Measurements from ENCODE around the gene LRRC8B.
"Not testable (repeated sequence)": the region's sequence is repeated elsewhere in the genome, so short reads cannot be mapped to it uniquely, and the experiment has no call there.

LRRC8B gene

DNA sequence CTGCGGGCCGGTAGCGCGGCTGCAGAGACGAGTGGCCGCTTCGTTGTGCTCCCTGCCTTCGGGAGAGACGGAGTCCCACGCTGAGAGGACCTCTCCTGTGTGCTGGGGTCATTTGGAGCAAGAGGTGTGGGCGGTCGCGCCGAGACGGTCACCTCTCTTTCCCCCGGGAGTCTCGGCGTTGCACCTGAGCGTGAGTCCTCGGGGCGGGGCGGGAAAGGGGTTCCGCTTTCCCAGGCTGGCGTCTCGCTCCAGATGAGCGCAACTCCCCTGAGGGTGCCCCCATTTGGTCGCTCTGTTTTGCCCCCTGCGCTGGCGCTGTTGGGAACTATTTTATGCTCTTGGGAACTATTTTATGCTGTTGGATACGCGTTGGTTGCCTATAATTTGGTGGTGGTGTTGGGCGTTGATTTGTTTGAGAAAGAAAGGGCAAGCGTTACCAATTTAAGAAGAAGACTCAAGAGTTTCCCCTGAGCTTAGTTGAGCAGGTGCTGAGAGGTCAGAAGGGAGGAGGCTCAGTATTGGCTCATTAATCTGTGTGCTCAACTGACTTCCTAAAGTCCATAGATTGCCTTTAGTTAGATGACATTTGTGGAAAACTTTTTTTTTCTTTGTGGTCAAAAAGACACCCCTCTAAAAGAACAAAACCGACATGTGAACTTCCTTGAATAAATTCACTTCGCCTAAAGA is 683 bp downstream of the LRRC8B start:
- peak; percentile 23 for DNase-seq

DNA sequence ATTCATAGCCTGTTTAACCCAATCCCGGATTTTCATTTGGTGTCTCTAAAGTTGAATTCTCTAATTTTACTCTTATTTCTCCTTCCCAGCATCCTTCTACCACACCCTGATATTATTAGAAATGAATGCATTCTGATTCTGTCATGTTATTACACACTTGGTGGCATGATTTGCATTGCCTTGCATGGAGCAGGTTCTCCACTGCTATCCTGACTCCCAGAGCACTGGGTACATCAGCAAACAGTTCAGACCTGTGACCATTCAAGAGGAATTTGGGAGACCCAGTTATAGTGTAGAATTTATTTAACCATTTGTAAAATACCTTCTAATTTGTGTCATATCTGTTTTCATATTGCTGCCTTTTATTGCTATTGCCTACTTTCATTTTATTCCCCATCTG is 2.6 kb downstream of the LRRC8B start:
- DNase-seq: no peak

DNA sequence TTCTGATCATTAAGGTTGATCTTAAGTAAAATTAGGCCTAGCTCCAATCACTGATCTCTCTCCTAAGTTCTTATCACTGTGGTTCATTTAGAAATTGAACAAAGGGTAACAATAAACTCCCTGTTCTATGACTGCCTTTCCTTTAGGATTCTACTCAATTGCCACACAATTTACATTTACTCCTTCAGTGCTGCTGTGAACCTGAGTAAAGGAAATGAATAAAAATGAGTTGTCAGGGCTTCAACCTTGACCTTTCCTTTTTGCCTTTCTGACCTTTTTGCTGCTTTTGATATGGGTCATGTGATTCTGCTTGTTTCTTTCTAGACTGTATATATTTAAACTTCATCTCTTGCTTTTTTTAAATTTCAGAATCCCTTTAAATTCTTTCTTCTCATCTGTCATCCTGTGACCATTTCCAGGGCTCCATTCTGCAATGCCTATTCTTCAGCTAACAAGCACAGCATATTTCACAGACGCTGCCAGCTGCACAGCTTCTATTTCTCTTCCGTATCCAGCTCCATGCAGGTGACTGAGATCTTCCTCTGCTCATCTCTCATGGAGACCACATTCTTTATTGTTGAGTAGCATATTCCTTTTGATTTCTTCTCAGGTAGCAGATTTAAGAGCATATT is 3.2 kb downstream of the LRRC8B start:
- DNase-seq: no peak

DNA sequence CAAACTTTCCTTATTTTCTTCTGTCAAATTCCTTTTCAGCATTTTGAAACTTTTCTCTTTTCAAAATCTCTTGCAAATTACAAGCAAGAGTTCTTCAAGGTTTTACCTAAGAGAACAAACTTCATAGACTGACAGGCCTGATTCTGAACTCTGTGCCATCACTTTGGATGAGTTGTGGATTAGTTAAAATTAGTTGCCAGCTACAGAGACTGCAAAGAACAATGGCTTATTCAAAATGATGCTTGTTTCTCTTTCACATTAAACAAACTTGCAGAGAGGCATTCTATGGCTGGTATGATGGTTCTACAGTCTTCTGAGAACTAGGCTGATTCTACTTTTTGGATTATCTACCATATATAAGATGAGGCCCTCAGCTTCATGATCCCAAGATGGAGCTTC is 3.8 kb downstream of the LRRC8B start:
- no peak for DNase-seq

GRCh38 chr1:89529196-89529595 is 4.6 kb downstream of the LRRC8B start:
- no peak for DNase-seq

- no peak for DNase-seq
Measured at GRCh38 chr1:89530444-89531089, 5.9 kb downstream of the LRRC8B start.

DNA sequence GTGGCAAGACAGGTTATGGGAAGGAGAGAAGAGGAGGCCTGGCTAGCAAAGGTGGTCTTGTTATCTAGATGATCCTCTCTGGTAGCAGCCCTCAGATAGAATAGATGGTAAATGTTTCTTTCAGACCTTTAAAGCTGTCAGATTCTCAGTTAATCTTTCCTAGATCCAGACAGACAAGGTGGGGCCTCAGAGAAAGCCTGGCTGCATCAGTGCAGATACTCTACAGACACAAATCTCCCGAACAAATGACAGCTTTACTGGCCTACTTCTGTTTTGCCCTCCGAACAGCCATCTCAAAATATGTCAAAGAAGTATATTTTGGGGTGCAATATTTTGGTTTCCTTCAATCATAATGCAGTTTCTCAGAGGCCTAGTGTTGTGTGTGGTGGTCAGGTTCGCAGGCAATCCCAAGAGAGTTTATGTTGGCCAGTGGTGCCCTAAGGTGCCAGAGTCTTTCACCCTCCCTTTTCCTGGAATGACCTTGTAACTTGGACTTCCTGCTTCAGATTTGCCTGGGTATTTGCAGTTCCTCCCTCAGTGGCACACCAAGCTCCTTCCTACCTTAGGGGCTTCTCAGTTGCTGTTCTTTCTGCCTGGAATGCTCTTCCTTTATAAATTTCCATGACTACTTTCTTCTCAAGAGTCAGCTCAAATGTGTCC is 7.0 kb downstream of the LRRC8B start:
- DNase-seq: no peak

DNA sequence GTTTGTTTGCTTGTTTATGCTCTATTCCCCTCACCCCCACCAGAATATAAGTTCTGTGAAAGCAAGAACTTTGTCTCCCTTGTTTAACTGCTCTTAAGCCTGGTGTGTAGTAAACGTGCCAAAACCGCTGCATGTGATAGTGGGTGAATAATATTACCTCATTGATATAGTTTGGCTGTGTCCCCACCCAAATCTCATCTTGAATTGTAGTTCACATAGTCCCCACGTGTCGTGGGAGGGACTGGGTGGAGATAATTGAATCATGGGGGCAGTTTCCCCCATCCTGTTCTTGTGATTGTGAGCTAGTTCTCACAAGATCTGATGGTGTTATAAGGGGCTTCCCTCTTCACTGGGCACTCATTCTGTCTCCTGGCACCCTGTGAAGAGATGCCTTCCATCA is 7.6 kb downstream of the LRRC8B start:
- DNase-seq: no peak

DNA sequence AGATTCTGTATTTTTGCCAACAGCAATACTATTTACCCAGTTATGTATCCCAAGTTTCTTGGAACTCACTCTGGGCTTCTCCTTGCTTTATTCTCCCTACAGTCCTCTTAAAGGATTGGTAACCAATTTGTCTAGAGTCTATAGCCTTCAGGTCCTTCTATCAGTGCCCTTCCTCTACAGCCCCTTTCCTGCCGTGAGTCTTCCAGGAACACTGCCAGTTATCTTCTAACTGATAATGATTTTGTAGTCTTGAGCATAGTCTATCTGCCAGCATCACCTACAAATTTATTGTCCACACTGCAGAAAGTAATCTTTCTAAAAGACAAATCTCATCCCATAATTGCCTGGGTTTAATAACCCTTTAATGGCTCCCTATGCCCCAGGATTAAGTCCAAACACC is 8.2 kb downstream of the LRRC8B start:
- no peak for DNase-seq

- DNase-seq: no peak
Measured at GRCh38 chr1:89535537-89535936, 10.9 kb downstream of the LRRC8B start.

GRCh38 chr1:89536555-89537341 is 12.1 kb downstream of the LRRC8B start:
- DNase-seq: peak; percentile 59

- DNase-seq: no peak
Measured at GRCh38 chr1:89538361-89538760, 13.7 kb downstream of the LRRC8B start.

GRCh38 chr1:89539128-89539527 is 14.5 kb downstream of the LRRC8B start:
- DNase-seq: no peak

GRCh38 chr1:89540406-89540970 is 15.9 kb downstream of the LRRC8B start:
- no peak for DNase-seq

GRCh38 chr1:89542345-89542744 is 17.7 kb downstream of the LRRC8B start:
- no peak for DNase-seq

DNA sequence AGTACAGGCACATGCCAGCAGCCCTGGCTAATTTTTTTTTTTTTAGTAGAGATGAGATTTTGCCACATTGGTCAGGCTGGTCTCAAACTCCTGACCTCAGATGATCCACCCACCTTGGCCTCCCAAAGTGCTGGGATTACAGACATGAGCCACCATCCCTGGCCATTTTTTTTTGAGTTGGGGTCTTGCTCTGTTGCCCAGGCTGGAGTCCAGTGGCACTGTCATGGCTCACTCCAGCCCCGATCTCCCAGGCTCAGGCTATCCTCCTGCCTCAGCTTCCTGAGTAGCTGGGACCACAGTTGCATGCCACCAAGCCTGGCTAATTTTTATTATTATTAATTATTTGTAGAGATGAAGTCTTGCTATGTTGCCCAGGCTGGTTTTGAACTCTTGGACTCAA is 19.0 kb downstream of the LRRC8B start:
- DNase-seq: not testable (repeated sequence)

DNA sequence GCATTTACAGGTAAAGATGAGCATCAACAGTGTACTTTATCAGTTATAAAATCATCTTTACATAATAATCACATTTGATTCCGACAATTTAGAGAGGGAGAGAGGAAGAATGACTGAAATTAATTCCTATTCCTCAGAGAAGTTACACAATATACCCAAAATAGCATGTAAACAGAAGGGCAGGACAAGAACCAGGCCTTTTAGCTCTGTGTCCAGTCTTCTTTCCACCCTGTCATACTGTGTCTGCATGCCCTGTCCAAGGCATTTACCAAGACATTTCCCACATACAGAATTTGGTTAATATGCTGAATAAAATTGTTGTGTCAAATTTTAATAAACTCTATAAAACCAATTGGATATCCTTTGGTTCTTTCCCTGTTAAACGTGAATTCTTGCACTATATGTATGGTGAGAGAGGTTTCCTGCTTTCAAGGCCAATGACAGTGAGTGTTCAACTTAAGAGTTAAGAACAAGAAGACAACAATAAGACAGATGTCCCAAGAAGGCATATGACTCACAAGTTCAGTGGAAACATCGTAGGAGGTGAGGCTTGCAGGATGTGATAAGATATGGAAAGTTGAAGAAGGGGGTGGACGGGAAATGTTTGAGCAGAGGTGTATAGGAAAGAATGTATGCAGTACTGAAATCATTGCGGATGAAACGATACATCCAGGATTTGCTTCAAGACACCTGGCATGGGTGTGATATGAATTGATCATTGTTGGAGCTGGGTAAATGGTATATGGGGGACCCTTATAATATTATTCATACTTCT is 20.8 kb downstream of the LRRC8B start:
- peak; percentile 79 for DNase-seq

GRCh38 chr1:89546082-89546889 is 21.7 kb downstream of the LRRC8B start:
- DNase-seq: peak; percentile 51

GRCh38 chr1:89546934-89547562 is 22.4 kb downstream of the LRRC8B start:
- no peak for DNase-seq

DNA sequence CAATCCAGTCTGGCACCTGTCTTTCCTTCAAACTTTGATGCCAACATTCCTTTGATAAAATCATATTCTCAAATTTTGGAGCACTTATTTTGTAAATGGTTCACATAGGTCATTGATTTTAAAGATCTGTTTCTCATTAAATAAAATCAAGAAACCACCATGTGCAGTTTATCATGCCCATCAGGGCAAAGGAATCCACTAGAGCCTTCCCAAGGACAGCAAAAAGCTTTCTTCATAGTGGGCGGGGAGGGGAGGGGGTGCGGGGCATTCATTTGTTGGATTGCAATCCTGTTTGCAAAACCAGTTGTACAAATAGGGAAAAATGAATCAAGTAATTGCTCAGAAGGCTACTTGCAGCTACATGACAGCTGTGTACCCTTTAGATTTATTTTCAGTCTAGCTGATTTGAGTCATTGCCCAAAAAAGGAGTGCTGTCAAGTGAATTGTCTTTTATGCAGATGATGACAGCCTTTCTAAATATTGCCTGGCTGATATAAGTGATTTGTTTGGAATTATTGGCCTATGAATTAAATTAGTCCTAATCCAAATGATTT is 23.0 kb downstream of the LRRC8B start:
- DNase-seq: peak; percentile 66

All from activated CD4-positive, alpha-beta T cell treated with anti-CD3 and anti-CD28 coated beads, Interleukin-10, Interleukin-2, amounts not matched to agents 100 ng/mL and 50 ng/mL, durations not matched to agents 16 hours and 8 hours (primary cell).